ENCODE measurements around the gene MEGF11.
A peak's percentile ranks its signal among the peaks of the same experiment; 100 is the strongest.
"Not testable (repeated sequence)": the region's sequence is repeated elsewhere in the genome, so short reads cannot be mapped to it uniquely, and the experiment has no call there.

MEGF11 gene

DNA sequence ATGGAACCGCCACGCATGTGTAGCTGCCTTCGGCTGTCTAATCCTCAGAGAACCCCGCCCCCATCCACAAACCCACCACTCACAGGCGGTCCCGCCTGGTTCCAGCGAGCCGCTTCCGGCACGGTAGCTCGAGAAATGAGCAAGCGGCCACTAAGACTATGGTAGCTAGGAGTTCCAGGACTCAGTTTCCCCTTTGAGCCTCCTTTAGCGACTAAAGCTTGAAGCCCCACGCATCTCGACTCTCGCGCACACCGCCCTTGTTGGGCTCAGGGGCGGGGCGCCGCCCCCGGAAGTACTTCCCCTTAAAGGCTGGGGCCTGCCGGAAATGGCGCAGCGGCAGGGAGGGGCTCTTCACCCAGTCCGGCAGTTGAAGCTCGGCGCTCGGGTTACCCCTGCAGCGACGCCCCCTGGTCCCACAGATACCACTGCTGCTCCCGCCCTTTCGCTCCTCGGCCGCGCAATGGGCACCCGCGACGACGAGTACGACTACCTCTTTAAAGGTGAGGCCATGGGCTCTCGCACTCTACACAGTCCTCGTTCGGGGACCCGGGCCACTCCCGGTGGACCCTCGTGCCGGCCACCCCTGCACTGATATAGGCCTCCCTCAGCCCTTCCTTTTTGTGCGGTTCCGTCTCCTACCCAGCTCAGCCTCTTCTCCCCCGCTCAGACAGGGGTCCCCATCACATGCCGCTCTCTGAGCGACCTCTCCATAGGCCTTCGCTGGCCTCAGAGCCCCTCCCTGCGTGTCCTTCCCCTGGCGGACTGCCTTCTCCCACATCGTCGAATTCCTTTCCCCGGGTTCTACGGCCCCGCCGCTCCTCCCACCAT, 384.2 kb downstream of the MEGF11 start, which contains the start of gene RAB11A:
RAB11A (plus strand) TSS at position 366 of the 828 bp plus-strand sequence; CDS start at position 461, 95 bp downstream.
- DNase-seq = peak; percentile 65

GRCh38 chr15:65868546-65869125, 384.9 kb downstream of the MEGF11 start:
- DNase-seq = peak; percentile 62

DNA sequence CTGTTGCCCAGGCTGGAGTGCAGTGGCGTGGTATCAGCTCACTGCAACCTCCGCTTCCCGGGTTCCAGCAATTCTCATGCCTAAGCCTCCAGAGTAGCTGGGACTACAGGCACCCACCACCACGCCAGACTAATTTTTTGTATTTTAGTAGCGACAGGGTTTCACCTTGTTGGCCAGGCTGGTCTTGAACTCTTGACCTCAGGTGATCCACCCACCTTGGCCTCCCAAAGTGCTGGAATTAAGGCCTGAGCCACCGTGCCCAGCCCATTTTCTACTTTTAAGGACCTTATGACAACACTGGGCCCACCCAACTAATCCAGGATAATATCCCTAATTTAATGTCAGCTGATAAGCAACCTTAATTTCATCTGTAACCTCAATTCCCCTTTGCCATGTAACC, 385.6 kb downstream of the MEGF11 start:
- DNase-seq = not testable (repeated sequence)

- no peak for DNase-seq
These were observed 386.3 kb downstream of the MEGF11 start for GRCh38 chr15:65867244-65867643.

DNA sequence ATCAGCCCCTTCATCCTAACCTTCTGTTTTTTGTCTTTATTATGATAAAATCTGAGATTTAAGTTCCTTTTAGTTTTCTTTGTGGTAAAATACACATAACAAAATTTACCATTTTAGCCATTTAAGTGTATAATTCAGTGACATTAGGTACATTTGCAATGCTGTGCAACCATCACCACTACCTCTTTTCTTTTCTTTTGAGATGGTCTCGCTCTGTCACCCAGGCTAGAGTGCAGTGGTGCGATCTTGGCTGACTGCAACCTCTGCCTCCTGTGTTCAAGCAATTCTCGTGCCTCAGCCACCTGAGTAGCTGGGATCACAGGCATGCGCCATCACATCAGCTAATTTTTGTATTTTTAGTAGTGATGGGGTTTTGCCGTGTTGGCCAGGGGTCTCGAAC, 390.4 kb downstream of the MEGF11 start:
- no peak for DNase-seq

DNA sequence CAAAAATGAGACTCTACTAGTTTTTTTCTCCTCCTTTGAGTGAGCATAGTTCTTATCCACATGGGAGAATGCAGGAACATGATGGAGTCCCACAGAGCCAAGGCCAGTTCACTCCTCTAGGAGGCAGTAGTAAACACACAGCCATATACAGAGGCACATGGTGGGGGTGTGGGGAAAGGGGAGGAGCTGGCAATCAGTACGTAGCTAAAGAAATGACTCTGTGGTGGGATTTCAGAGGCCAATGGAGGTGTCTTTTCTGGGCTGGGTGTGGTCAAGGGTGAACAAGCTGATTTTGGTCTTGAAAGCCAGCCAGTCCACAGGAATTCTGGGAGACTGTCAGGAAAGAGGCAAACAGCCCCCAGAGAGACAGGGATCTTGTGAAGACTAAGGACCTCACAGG, 390.9 kb downstream of the MEGF11 start:
- DNase-seq = no peak

GRCh38 chr15:65857718-65858402, 395.7 kb downstream of the MEGF11 start:
- no peak for DNase-seq

DNA sequence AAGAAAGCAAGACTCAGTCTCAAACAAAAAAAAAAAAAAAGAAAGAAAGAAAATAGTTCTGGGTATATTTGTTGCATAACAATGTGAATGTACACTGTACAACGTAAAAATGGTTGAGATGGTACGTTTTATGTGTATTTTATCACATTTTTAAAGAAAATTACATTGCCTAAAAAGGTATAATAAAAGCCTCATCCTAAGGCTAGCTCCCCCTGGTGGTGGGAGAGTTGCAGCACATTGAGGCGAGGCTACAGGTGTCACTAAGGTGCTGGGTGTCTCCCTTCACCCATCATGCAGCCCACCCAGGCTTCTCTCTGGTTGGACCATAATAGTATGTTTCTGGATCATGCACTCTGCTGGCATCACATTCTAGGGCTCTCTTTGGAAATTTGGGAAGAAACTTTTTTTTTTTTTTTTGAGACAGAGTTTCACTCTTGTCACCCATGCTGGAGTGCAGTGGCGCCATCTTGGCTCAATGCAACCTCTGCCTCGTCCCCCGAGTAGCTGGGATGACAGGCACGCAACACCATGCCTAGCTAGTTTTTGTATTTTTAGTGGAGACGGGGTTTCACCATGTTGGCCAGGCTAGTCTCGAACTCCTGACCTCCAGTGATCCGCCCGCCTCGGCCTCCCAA, 396.6 kb downstream of the MEGF11 start:
- no peak for DNase-seq

DNA sequence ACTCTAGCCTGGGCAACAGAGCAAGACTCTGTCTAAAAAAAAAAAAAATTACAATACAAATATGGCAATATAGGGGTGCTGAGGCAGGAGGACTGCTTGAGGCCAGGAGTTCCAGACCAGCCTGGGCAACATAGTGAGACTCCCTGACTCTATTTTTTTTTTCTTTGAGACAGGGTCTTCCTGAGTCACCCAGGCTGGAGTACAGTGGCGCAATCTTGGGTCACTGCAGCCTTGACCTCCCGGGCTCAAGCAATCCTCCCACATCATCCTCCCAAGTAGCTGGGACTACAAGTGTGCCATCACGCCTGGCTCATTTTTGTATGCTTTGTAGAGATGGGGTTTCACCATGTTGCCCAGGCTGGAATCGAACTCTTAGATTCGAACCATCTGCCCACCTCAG, 401.6 kb downstream of the MEGF11 start:
- DNase-seq = no peak

DNA sequence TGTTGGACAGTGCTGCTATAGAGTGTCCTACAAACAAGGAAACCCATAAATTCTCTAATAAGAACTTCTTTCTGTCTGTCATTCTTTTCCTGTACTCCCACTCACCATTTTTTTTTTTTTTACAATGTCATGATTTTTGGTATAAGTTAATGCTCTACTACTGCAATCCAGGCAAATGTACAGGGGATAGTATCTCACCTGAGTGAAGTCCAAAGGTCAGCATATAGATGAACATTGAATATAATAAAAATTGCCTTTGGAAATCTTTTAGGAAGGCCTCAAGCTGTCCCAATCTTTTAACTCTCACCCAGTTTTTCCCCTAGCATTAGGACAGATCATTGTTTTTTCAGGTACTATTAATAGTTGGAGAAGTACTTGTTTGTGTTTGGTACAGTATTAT, 405.6 kb downstream of the MEGF11 start:
- DNase-seq = no peak

DNA sequence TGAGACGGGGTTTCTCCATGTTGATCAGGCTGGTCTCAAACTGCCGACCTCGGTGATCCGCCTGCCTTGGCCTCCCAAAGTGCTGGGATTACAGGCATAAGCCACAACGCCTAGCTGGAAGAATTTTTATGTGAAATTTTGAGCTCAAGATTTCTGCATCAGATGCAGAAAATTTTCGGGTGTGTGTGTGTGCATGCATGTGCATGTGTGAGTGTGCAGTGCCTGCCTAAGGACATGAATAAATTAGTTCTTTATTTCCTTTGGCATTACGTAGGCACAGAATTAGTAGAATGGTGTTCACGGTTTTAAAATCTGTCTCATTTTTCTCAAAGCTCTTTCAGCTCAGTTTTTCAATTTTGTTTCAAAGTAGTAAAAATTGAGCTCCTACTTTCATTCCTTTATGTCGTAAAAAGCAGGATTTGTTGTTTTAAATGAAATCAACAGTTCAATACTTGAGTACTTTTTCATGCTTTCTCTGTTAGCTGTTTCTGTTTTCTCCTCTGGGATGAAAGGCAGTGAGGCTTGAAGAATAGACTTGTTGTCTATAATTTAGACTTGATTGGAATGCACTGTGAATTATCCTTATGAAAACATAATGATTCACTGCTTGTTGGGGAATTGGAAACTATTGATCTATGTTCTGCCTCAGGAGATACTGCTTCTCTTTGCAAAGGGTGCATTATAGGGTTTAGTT, 407.6 kb downstream of the MEGF11 start:
- no peak for DNase-seq

Data from NCI-H510A treated with DMSO at 0.1 percent for 48 hours (cell line).